Measurements from ENCODE around the gene ALOX12B.

DNA sequence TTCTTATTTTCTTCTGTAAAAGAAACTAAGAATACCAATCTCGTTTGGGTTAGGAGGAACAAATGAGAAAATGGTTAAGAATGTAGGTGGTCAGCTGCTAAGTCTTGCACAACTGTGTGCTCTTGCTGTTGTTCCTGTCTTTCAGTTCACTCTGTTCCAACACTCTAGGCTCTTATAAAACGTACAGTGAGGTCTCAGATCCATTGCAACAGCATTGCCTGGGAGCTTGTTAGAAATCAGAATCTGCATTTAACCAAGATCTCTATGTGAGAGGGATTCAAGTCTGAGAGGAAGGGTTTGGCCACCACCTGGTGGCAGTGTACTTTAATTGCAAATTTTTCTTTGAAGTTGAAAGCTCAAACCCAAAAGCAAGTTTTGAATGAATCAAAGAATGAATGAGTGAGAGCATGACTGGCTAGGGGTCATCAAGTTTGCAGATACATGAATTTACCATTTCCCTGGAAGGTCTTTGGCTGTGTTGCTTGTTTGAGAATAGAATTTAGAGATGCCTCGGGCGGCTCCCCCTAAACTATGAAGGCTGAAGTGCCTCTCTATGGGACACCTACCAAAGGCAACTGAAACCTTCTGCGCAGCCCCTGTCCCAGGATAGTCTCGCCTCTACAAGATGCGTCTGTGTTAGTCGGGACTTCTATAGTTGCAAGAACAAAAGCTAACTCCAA, 46.1 kb downstream of the ALOX12B start:
- TF ChIP-seq, protein P1, sequence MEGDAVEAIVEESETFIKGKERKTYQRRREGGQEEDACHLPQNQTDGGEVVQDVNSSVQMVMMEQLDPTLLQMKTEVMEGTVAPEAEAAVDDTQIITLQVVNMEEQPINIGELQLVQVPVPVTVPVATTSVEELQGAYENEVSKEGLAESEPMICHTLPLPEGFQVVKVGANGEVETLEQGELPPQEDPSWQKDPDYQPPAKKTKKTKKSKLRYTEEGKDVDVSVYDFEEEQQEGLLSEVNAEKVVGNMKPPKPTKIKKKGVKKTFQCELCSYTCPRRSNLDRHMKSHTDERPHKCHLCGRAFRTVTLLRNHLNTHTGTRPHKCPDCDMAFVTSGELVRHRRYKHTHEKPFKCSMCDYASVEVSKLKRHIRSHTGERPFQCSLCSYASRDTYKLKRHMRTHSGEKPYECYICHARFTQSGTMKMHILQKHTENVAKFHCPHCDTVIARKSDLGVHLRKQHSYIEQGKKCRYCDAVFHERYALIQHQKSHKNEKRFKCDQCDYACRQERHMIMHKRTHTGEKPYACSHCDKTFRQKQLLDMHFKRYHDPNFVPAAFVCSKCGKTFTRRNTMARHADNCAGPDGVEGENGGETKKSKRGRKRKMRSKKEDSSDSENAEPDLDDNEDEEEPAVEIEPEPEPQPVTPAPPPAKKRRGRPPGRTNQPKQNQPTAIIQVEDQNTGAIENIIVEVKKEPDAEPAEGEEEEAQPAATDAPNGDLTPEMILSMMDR (conservative IDR thresholded peaks at IDR 0.05), result peak; percentile 87
- no peak for TF ChIP-seq ZFX (IDR thresholded peaks at IDR 0.05)

All from C4-2B (cell line).